ENCODE results near the gene PHF21B.

The PHF21B gene

GRCh38 chr22:45008186-45008681 lies 1.6 kb downstream of the PHF21B start:
- POLR2A ChIA-PET (ENCODE audit: low non-redundant PET) = interaction anchor here (0.6 kb wide), 1 partner anchor 161 kb away, joined by 3 read pairs; no protein-coding TSS in a partner anchor
- TF ChIP-seq CTCF (conservative IDR thresholded peaks at IDR 0.05; ENCODE audit: low read depth) = no peak
- DNase-seq (ENCODE audit: low spot score) = no peak
- CTCF ChIA-PET = interaction anchor here (0.6 kb wide), 1 partner anchor 998 kb away, joined by 3 read pairs; no protein-coding TSS in a partner anchor
- no peak overlapping the region for H3K27ac ChIP-seq

GRCh38 chr22:45007391-45008185 lies 2.2 kb downstream of the PHF21B start:
- POLR2A ChIA-PET (ENCODE audit: low non-redundant PET) = interaction anchor here (0.6 kb wide), 1 partner anchor 160 kb away, joined by 3 read pairs; no protein-coding TSS in a partner anchor
- no peak overlapping the region for H3K27ac ChIP-seq

GRCh38 chr22:45006964-45007390 lies 2.8 kb downstream of the PHF21B start:
- ChIA-PET POLR2A (ENCODE audit: low non-redundant PET) (no interaction called here), CTCF (interaction anchor here (0.6 to 0.7 kb wide), 2 partner anchors 75 to 544 kb away, joined by 3 read pairs; no protein-coding TSS in a partner anchor)
- TF ChIP-seq CTCF (conservative IDR thresholded peaks at IDR 0.05; ENCODE audit: low read depth) = no peak
- no peak overlapping the region for H3K27ac ChIP-seq
- no peak for DNase-seq (ENCODE audit: low spot score)

More at GRCh38 chr22:45007391-45008185, 2.2 kb downstream of the PHF21B start:
- no peak for DNase-seq (ENCODE audit: low spot score)
- TF ChIP-seq CTCF (conservative IDR thresholded peaks at IDR 0.05; ENCODE audit: low read depth) = no peak
- CTCF ChIA-PET = interaction anchor here (0.6 to 0.7 kb wide), 3 partner anchors 74 to 997 kb away, joined by 3 read pairs; no protein-coding TSS in a partner anchor

GRCh38 chr22:45006111-45006963 lies 3.5 kb downstream of the PHF21B start:
- TF ChIP-seq CTCF (conservative IDR thresholded peaks at IDR 0.05; ENCODE audit: low read depth) = no peak
- POLR2A ChIA-PET (ENCODE audit: low non-redundant PET) = no interaction called here
- no peak for DNase-seq (ENCODE audit: low spot score)
- CTCF ChIA-PET = interaction anchor here (0.7 kb wide), 1 partner anchor 545 kb away, joined by 3 read pairs; no protein-coding TSS in a partner anchor
- H3K27ac ChIP-seq = no peak overlapping the region

GRCh38 chr22:45001653-45002052 lies 8.2 kb downstream of the PHF21B start:
- H3K27ac ChIP-seq = no peak overlapping the region
- POLR2A ChIA-PET (ENCODE audit: low non-redundant PET) = no interaction called here
- no peak for TF ChIP-seq CTCF (conservative IDR thresholded peaks at IDR 0.05; ENCODE audit: low read depth)
- CTCF ChIA-PET = no interaction called here
- no peak for DNase-seq (ENCODE audit: low spot score)

GRCh38 chr22:45000330-45000729 lies 9.5 kb downstream of the PHF21B start:
- no peak for DNase-seq (ENCODE audit: low spot score)
- POLR2A ChIA-PET (ENCODE audit: low non-redundant PET) = no interaction called here
- CTCF ChIA-PET = no interaction called here
- TF ChIP-seq CTCF (conservative IDR thresholded peaks at IDR 0.05; ENCODE audit: low read depth) = no peak
- no peak overlapping the region for H3K27ac ChIP-seq
